ENCODE data around the gene PPP6R3.

- TF ChIP-seq POLR2A (IDR thresholded peaks at IDR 0.05) (no peak), CTCF (IDR thresholded peaks at IDR 0.05) (no peak)
These were observed 30.2 kb upstream of the PPP6R3 start for GRCh38 chr11:68430384-68430783.
